ENCODE measurements around the gene LAMB4. TPM values are rescaled to one million over a fixed set of nuclear protein-coding genes. Genes with fewer than 3 reads are reported as not detected.

The LAMB4 gene
- total RNA-seq, 1 donor from 2014 or later = not detected

DNA sequence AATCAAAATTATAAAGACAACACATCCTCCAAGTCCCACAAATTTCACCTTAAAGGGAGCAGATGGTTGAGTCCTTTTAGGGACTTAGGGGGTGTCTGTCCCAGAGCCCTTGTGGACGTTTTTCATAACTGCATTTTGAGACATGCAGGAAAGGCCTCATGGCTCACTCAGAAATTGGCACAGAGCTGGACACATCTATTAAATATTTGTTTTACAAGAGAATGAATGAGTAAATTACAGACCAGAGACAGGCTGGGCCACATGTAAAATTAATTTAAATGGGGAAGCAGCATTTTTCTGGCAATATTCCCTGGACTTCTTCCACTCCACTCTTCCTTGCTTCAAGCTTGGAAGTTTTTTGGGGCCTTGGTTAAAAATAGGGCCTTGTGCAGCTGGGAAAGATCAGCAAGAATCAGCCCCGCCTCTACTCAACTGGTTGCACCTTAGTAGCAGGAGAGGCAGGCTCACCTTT lies 147.2 kb downstream of the LAMB4 start:
- Histone ChIP-seq H3K36me3 (peaks cover 25% of the 10 kb centered on the region), H3K27me3 (ENCODE audit: low read depth) (no peaks in the 10 kb centered on the region), H3K4me1 (peaks cover 20% of the 10 kb centered on the region), H3K27ac (no peak overlapping the region), H3K9me3 (no peaks in the 10 kb centered on the region), H3K4me3 (no peak overlapping the region)
- DNase-seq (no peak), ATAC-seq (peak; percentile 53 to 58)
- TF ChIP-seq, protein P1, sequence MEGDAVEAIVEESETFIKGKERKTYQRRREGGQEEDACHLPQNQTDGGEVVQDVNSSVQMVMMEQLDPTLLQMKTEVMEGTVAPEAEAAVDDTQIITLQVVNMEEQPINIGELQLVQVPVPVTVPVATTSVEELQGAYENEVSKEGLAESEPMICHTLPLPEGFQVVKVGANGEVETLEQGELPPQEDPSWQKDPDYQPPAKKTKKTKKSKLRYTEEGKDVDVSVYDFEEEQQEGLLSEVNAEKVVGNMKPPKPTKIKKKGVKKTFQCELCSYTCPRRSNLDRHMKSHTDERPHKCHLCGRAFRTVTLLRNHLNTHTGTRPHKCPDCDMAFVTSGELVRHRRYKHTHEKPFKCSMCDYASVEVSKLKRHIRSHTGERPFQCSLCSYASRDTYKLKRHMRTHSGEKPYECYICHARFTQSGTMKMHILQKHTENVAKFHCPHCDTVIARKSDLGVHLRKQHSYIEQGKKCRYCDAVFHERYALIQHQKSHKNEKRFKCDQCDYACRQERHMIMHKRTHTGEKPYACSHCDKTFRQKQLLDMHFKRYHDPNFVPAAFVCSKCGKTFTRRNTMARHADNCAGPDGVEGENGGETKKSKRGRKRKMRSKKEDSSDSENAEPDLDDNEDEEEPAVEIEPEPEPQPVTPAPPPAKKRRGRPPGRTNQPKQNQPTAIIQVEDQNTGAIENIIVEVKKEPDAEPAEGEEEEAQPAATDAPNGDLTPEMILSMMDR (IDR thresholded peaks at IDR 0.05) = peak; percentile 25
- intact Hi-C loops (cut with DNase I) = no loop called here

DNA sequence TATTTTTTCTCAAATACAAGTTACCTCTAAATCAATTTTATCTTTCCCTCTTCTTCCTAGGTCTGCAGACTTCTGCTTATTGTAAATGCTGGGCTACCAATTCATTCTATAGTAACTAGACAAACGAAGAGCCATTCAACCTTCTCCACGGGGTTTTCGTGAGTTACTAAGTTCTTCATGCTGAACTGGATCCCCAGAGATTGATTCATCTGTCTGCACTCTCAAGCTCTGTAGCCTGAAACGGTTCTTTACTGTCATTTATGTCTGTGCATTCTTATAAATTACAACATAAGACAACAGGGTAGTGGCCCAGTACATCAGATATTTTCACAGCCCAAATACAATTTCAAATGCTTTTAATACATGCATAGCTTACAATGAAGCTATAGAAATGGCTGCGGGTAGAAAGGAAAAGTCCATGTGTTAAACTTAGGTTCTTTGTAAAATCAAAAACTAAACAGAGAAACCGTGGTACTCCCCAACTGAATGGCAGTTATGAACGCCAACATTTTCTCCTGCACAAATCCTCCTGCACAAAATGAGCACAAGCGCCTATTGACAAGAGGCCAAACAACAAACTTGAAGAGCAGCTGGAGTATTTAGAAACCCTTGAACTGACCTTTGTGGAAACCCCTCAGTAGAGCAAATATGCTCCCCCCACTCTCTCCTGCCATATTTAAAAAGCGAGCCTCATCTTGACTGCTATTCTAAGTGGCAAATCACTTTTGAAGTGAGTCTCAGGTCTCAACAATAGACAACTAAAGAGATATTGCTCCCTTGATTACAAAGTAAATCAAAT lies 147.9 kb downstream of the LAMB4 start:
- intact Hi-C loops (cut with DNase I) = no loop called here
- Histone ChIP-seq H3K27ac (no peak overlapping the region), H3K36me3 (peaks cover 30% of the 10 kb centered on the region), H3K27me3 (ENCODE audit: low read depth) (no peaks in the 10 kb centered on the region), H3K4me3 (no peak overlapping the region), H3K9me3 (no peaks in the 10 kb centered on the region), H3K4me1 (peaks cover 20% of the 10 kb centered on the region)
- DNase-seq (no peak), ATAC-seq (peak; percentile 50 to 69)
- TF ChIP-seq, protein P1 (IDR thresholded peaks at IDR 0.05) = no peak

DNA sequence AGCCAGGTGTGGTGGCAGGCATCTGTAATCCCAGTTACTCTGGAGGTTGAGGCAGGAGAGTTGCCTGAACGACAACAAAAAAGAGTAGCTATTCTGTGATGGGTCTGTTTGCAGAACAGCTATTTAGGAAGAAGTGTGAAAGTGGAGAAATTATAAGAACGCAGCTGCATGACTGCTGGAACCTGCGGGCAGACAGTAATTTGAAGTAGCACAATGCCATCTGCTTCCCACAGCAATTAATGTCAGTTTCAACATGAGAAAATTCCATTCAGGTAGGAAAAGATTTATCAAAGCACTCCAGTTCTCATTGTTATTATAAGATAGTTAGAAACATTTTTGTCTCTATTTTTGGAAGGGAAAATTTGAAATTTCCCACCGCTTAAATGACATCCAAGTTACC lies 148.7 kb downstream of the LAMB4 start:
- TF ChIP-seq, protein P1 (IDR thresholded peaks at IDR 0.05) = no peak
- H3K4me1 ChIP-seq = peaks cover 20% of the 10 kb centered on the region
- no peak for DNase-seq
- H3K27me3 ChIP-seq (ENCODE audit: low read depth) = no peaks in the 10 kb centered on the region
- no peak overlapping the region for H3K27ac ChIP-seq
- no peaks in the 10 kb centered on the region for H3K9me3 ChIP-seq
- H3K4me3 ChIP-seq = no peak overlapping the region
- peaks cover 31% of the 10 kb centered on the region for H3K36me3 ChIP-seq
- no peak for ATAC-seq
- intact Hi-C loops (cut with DNase I) = no loop called here

GRCh38 chr7:107980671-107981190 lies 149.4 kb downstream of the LAMB4 start:
- peaks cover 20% of the 10 kb centered on the region for H3K4me1 ChIP-seq
- H3K27ac ChIP-seq = no peak overlapping the region
- DNase-seq = no peak
- no peak for ATAC-seq
- TF ChIP-seq, protein P1 (IDR thresholded peaks at IDR 0.05) = no peak
- no peaks in the 10 kb centered on the region for H3K9me3 ChIP-seq
- H3K4me3 ChIP-seq = no peak overlapping the region
- H3K27me3 ChIP-seq (ENCODE audit: low read depth) = no peaks in the 10 kb centered on the region
- peaks cover 31% of the 10 kb centered on the region for H3K36me3 ChIP-seq
- intact Hi-C loops (cut with DNase I) = no loop called here

GRCh38 chr7:107980171-107980570 lies 150.0 kb downstream of the LAMB4 start:
- intact Hi-C loops (cut with DNase I) = no loop called here
- TF ChIP-seq, protein P1 (IDR thresholded peaks at IDR 0.05) = no peak
- DNase-seq (no peak), ATAC-seq (no peak)
- peaks cover 20% of the 10 kb centered on the region for H3K4me1 ChIP-seq
- H3K36me3 ChIP-seq = peaks cover 33% of the 10 kb centered on the region
- no peak overlapping the region for H3K27ac ChIP-seq
- H3K9me3 ChIP-seq = no peaks in the 10 kb centered on the region
- no peaks in the 10 kb centered on the region for H3K27me3 ChIP-seq (ENCODE audit: low read depth)
- H3K4me3 ChIP-seq = no peak overlapping the region
